ENCODE data around the gene DNAH9. TPM values are rescaled to one million over a fixed set of nuclear protein-coding genes. Genes with fewer than 3 reads are reported as not detected.

DNAH9 gene
- polyA plus RNA-seq, 2 of the 4 experiments (the other 2 are of a cell fraction): 0.03 to 0.04 TPM

DNA sequence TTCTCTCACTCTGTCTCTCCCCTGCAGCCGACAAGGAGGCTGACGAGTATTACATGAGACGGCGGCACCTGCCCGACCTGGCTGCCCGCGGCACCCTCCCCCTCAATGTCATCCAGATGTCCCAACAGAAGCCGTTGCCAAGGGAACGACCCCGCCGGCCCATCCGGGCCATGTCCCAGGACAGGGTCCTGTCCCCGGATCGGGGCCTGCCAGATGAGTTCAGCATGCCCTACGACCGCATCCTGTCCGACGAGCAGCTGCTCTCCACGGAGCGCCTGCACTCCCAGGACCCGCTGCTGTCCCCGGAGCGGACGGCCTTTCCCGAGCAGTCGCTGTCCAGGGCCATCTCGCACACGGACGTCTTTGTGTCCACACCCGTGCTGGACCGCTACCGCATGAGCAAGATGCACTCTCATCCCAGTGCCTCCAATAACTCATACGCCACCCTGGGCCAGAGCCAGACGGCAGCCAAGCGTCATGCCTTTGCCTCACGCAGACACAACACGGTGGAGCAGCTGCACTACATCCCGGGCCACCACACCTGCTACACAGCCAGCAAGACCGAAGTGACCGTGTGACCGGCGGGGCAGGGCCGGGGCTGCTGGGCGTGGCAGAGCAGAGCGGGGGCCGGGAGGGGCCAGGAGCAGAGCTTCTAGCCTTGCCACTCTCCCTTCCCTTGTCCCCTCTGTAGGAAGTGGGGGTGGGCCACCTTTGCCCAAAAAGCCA, 40.4 kb upstream of the DNAH9 start:
- WGBS (ENCODE audit: missing lambda C conversion rate): 59% methylated on average over 38 of the region's 46 CpGs
- Histone ChIP-seq H3K4me1 (no peaks in the 10 kb centered on the region), H3K27ac (no peak overlapping the region), H3K4me3 (no peak overlapping the region), H3K4me2 (no peak overlapping the region), H3K9me3 (no peaks in the 10 kb centered on the region)
- DNase-seq (ENCODE audit: low read depth in 1 of 2, low spot score in 1 of 2) (no peak), FAIRE-seq (no peak), ATAC-seq (no peak)
- POLR2A ChIA-PET: no interaction called here
- CTCF ChIA-PET: no interaction called here
- TF ChIP-seq FOXS1 (CRISPR knock-in tag; IDR thresholded peaks at IDR 0.05) (no peak), CHD4 (IDR thresholded peaks at IDR 0.05; ENCODE audit: borderline replicate concordance) (no peak), ZNF302 (CRISPR knock-in tag; IDR thresholded peaks at IDR 0.05) (no peak), RFX5 (IDR thresholded peaks at IDR 0.05) (no peak), PHF8 (IDR thresholded peaks at IDR 0.05; ENCODE audit: borderline replicate concordance, low read depth) (no peak), JUN (IDR thresholded peaks at IDR 0.05) (no peak), HOXB13 (CRISPR knock-in tag; IDR thresholded peaks at IDR 0.05; ENCODE audit: low read depth) (no peak), HDAC2 (IDR thresholded peaks at IDR 0.05) (no peak), POLR2AphosphoS2 (conservative IDR thresholded peaks at IDR 0.05; ENCODE audit: low read length) (no peak), JUNB (IDR thresholded peaks at IDR 0.05) (no peak), RNF2 (IDR thresholded peaks at IDR 0.05; ENCODE audit: borderline replicate concordance, low read depth) (no peak), BCL3 (IDR thresholded peaks at IDR 0.05) (no peak)
- TF ChIP-seq, protein P1, sequence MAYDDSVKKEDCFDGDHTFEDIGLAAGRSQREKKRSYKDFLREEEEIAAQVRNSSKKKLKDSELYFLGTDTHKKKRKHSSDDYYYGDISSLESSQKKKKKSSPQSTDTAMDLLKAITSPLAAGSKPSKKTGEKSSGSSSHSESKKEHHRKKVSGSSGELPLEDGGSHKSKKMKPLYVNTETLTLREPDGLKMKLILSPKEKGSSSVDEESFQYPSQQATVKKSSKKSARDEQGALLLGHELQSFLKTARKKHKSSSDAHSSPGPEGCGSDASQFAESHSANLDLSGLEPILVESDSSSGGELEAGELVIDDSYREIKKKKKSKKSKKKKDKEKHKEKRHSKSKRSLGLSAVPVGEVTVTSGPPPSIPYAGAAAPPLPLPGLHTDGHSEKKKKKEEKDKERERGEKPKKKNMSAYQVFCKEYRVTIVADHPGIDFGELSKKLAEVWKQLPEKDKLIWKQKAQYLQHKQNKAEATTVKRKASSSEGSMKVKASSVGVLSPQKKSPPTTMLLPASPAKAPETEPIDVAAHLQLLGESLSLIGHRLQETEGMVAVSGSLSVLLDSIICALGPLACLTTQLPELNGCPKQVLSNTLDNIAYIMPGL (CRISPR knock-in tag; IDR thresholded peaks at IDR 0.05; ENCODE audit: borderline replicate concordance): no peak
- TF ChIP-seq, protein P2, sequence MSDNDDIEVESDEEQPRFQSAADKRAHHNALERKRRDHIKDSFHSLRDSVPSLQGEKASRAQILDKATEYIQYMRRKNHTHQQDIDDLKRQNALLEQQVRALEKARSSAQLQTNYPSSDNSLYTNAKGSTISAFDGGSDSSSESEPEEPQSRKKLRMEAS (IDR thresholded peaks at IDR 0.05): no peak

DNA sequence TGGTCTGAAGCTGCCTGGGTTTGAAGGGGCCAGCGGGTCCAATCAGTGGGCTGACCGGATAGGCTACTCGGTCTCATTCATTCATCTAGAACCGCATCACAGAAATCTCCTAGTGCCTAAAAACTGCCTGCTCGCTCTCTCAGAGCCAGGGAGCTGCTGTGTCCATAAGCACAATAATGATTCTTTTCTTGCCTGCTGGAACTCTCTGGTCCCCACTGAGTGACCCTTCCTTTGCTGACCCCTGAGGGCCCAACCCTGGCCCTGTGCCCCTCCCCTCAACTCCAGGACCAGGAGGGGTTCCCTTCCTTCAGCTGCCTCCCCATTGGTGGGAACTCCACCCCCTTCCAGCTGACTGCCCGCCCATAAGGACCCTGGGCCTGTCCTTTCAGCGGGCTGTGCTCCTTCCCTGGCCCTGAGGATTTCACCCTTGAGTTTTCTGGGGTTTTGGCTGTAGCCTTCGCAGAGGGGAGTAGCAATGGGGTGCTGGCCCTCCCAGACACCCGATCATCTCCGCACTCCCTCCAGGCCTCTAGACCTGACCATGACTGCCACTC, 39.5 kb upstream of the DNAH9 start:
- DNase-seq (ENCODE audit: low read depth in 1 of 2, low spot score in 1 of 2) (no peak), FAIRE-seq (no peak), ATAC-seq (no peak)
- POLR2A ChIA-PET: no interaction called here
- no peak overlapping the region for H3K4me2 ChIP-seq
- WGBS (ENCODE audit: missing lambda C conversion rate): 29% methylated on average over 10 of the region's 10 CpGs
- no peak overlapping the region for H3K4me3 ChIP-seq
- H3K4me1 ChIP-seq: no peaks in the 10 kb centered on the region
- TF ChIP-seq TP53 (CRISPR knock-in tag; IDR thresholded peaks at IDR 0.05) (no peak), HOXB13 (CRISPR knock-in tag; IDR thresholded peaks at IDR 0.05; ENCODE audit: low read depth) (no peak), ZC3H11A (IDR thresholded peaks at IDR 0.05) (no peak), FOSB (CRISPR knock-in tag; IDR thresholded peaks at IDR 0.05) (no peak), NR3C1 (IDR thresholded peaks at IDR 0.05) (no peak), REST (IDR thresholded peaks at IDR 0.05) (no peak), RARB (CRISPR knock-in tag; IDR thresholded peaks at IDR 0.05) (no peak), SREBF2 (IDR thresholded peaks at IDR 0.05) (no peak), SMC3 (IDR thresholded peaks at IDR 0.05) (no peak), EHF (CRISPR knock-in tag; IDR thresholded peaks at IDR 0.05) (no peak), CTCF (IDR thresholded peaks at IDR 0.05) (no peak), CHD4 (IDR thresholded peaks at IDR 0.05; ENCODE audit: borderline replicate concordance) (no peak), E2F6 (IDR thresholded peaks at IDR 0.05; ENCODE audit: borderline replicate concordance, low read depth) (no peak)
- TF ChIP-seq, protein P3, sequence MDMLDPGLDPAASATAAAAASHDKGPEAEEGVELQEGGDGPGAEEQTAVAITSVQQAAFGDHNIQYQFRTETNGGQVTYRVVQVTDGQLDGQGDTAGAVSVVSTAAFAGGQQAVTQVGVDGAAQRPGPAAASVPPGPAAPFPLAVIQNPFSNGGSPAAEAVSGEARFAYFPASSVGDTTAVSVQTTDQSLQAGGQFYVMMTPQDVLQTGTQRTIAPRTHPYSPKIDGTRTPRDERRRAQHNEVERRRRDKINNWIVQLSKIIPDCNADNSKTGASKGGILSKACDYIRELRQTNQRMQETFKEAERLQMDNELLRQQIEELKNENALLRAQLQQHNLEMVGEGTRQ (IDR thresholded peaks at IDR 0.05): no peak
- H3K9me3 ChIP-seq: no peaks in the 10 kb centered on the region
- CTCF ChIA-PET: no interaction called here
- H3K27ac ChIP-seq: no peak overlapping the region
